Lower lobe of right lung (tissue), 2 donors: ENCODE data around the gene ABAT. TPM values are rescaled to one million over a fixed set of nuclear protein-coding genes. Genes with fewer than 3 reads are reported as not detected.
"Not testable (repeated sequence)": the region's sequence is repeated elsewhere in the genome, so short reads cannot be mapped to it uniquely, and the experiment has no call there.

Experiments used
- ATAC-seq, 2 donors: fragments of 200-7000 bp; cut with Tn5 transposase; one replicate each; pipeline ENCODE4 v1.9.1; 2020 to 2022; ENCODE audit warnings: mild to moderate bottlenecking in 2 of 2, moderate library complexity in 2 of 2
- DNase-seq: peaks from one replicate; pipeline ENCODE4 v3.0.0-alpha.2; 2020
- H3K27ac ChIP-seq: fragments of 200-600 bp; one replicate; pipeline ENCODE4 v1.8.0; 2022
- H3K27me3 ChIP-seq: fragments of 200-600 bp; one replicate; pipeline ENCODE4 v1.8.0; 2022; ENCODE audit warnings: low read depth
- H3K36me3 ChIP-seq: fragments of 200-600 bp; one replicate; pipeline ENCODE4 v1.8.0; 2022; ENCODE audit warnings: mild to moderate bottlenecking
- H3K4me1 ChIP-seq: fragments of 200-600 bp; one replicate; pipeline ENCODE4 v1.8.0; 2022
- H3K4me3 ChIP-seq: fragments of 200-600 bp; one replicate; pipeline ENCODE4 v1.8.0; 2022; ENCODE audit warnings: mild to moderate bottlenecking
- H3K9me3 ChIP-seq: fragments of 200-600 bp; one replicate; pipeline ENCODE4 v1.8.0; 2022
- CTCF ChIP-seq: fragments of 200-600 bp; IDR thresholded peaks from one replicate; pipeline ENCODE4 v1.8.0; 2022; ENCODE audit warnings: antibody characterized with exemption, mild to moderate bottlenecking
- intact Hi-C: fragments of 100-400 bp; cut with DNase I; formaldehyde crosslinking; loops from one replicate; pipeline ENCODE4 v1.11.0; 2022
- total RNA-seq: library from RNA; stranded (reverse); fragmentation: NEBNext Ultra II Directional; extraction: Animal tissue kit (Norgen Biotek cat#: 25700); gene quantifications from one replicate; pipeline ENCODE4 v1.2.1, GENCODE V29; 2021
- donor health status: DM: no; HTN: yes; CAD: no; lungs with severe emphysema.

Gene ABAT
- total RNA-seq, 1 donor from 2014 or later: 12.9 TPM

DNA sequence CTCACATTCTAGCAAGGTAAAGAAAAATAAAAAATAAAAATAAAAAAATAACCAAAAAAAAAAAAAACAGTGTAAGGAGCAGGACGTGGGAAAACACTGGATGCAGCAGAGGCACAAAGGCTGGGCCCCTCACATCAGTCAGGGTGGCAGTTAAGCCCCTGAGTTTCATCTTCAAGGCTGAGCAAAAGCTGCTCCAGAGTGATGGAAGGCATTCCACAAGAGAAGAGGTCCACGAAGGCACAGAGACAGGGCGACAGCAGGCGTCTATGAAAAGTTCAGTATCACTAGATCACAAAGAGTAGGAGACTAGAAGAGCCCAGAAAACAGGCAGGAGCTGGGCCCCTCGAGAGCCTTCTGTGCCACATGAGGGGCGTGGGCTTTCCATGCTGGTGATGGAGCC, 111.0 kb downstream of the ABAT start:
- ATAC-seq (no peak), DNase-seq (no peak)
- TF ChIP-seq CTCF: no peak
- no peaks in the 10 kb centered on the region for H3K4me1 ChIP-seq
- H3K4me3 ChIP-seq: no peak overlapping the region
- H3K27ac ChIP-seq: no peak overlapping the region
- no peaks in the 10 kb centered on the region for H3K9me3 ChIP-seq
- H3K27me3 ChIP-seq: no peaks in the 10 kb centered on the region
- intact Hi-C loops: no loop called here
- H3K36me3 ChIP-seq: no peaks in the 10 kb centered on the region

GRCh38 chr16:8786316-8786715, 111.9 kb downstream of the ABAT start:
- H3K9me3 ChIP-seq, H3K4me1 ChIP-seq, ATAC-seq, DNase-seq, intact Hi-C loops, H3K36me3 ChIP-seq, H3K27ac ChIP-seq, H3K27me3 ChIP-seq, H3K4me3 ChIP-seq: not testable (repeated sequence)

DNA sequence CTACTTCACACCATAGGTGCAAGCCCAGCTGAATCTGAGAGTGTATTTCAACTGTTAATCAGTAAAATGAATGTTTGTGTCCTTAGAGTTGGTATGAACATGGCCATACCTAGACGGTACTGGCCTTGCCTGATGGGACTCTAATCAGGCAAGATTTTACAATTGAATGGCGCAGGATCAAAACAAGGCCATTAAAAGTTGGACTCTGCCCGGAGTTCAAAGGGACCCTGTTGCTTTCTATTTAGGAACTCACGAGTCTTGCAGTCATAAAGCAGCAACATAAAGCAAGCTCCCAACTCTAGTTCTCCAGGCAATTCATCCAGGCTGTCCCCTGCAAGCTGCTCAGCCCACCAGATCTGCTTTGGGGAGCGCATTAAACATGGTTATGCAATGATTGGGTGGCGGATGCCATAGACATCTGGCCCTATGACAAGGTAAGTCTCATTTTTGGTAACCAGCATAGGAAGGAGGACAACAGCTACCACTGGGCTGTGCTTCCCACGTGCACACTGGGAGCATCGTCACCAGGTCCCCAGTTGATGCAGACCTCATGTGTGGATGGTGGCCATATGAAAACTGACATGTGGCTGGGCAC, 114.3 kb downstream of the ABAT start:
- H3K4me3 ChIP-seq: no peak overlapping the region
- no peaks in the 10 kb centered on the region for H3K4me1 ChIP-seq
- no peaks in the 10 kb centered on the region for H3K36me3 ChIP-seq
- H3K27ac ChIP-seq: no peak overlapping the region
- DNase-seq (no peak), ATAC-seq (no peak)
- no peak for TF ChIP-seq CTCF
- H3K9me3 ChIP-seq: no peaks in the 10 kb centered on the region
- no peaks in the 10 kb centered on the region for H3K27me3 ChIP-seq
- intact Hi-C loops: no loop called here

GRCh38 chr16:8795091-8795490, 120.7 kb downstream of the ABAT start:
- Histone ChIP-seq H3K4me3 (no peak overlapping the region), H3K4me1 (peaks cover 32% of the 10 kb centered on the region), H3K27ac (no peak overlapping the region), H3K36me3 (peaks cover 12% of the 10 kb centered on the region), H3K9me3 (no peaks in the 10 kb centered on the region), H3K27me3 (no peaks in the 10 kb centered on the region)
- ATAC-seq (no peak), DNase-seq (no peak)
- intact Hi-C loops: no loop called here
- TF ChIP-seq CTCF: peak; percentile 10

DNA sequence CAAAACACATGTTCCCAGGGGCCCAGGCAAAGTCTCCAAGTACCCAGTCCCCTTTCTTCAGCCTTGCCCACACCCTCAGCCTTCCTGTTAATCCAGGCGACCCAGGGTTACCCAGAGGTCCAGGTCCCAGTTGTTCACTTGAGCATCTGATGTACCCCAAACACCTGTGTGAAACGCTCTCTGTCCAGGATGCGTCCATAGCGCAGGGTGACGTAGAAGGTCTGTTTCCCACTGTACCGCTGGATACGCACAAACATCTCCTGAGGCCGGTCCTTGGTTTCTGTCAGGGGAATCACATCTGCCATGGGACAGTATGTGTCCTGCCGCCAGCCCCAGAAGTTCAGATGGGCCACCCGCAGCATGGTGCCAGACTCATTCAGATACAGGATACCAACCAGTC, 121.4 kb downstream of the ABAT start:
- no peak for TF ChIP-seq CTCF
- intact Hi-C loops: no loop called here
- ATAC-seq: no peak
- H3K27me3 ChIP-seq: no peaks in the 10 kb centered on the region
- peaks cover 40% of the 10 kb centered on the region for H3K4me1 ChIP-seq
- no peak overlapping the region for H3K4me3 ChIP-seq
- no peak overlapping the region for H3K27ac ChIP-seq
- H3K9me3 ChIP-seq: no peaks in the 10 kb centered on the region
- no peak for DNase-seq
- H3K36me3 ChIP-seq: peaks cover 20% of the 10 kb centered on the region

GRCh38 chr16:8796469-8797363, 122.3 kb downstream of the ABAT start:
- Histone ChIP-seq H3K27me3 (no peaks in the 10 kb centered on the region), H3K4me1 (peaks cover 43% of the 10 kb centered on the region), H3K9me3 (no peaks in the 10 kb centered on the region), H3K36me3 (peaks cover 29% of the 10 kb centered on the region), H3K27ac (peak overlapping the region; percentile 87), H3K4me3 (peak overlapping the region; percentile 88)
- DNase-seq (no peak), ATAC-seq (no peak)
- intact Hi-C loops: no loop called here
- TF ChIP-seq CTCF: no peak
